ENCODE measurements around the gene ADCY7. TPM values are rescaled to one million over a fixed set of nuclear protein-coding genes. Genes with fewer than 3 reads are reported as not detected.
A peak's percentile ranks its signal among the peaks of the same experiment; 100 is the strongest.

Gene ADCY7
- total and polyA plus RNA-seq, 9 of the 15 experiments (the other 6 are each of a cell fraction or from before 2014, with no cell fraction given), result 2.3 to 108 (median 28.6) TPM

GRCh38 chr16:50263940-50264929, 2.1 kb upstream of the ADCY7 start (continued):
- TF ChIP-seq VEZF1 (CRISPR knock-in tag; IDR thresholded peaks at IDR 0.05), result no peak
- TF ChIP-seq KLF10 (CRISPR knock-in tag; IDR thresholded peaks at IDR 0.05), result 0 out of 2 replicates have a peak, but pooled peaks have one; percentile 7
- TF ChIP-seq NR2C2 (CRISPR knock-in tag; IDR thresholded peaks at IDR 0.05), result no peak
- no peak; the same call in 1 of the 2 replicates for TF ChIP-seq NR2C2 (tag; IDR thresholded peaks at IDR 0.05)
- TF ChIP-seq BDP1 (IDR thresholded peaks at IDR 0.05; ENCODE audit: insufficient read depth, insufficient read length), result no peak
- no peak for TF ChIP-seq CBX1 (IDR thresholded peaks at IDR 0.05; ENCODE audit: low read depth)
- TF ChIP-seq ETS1 (conservative IDR thresholded peaks at IDR 0.05; ENCODE audit: control insufficient read depth, low read depth, low read length), result no peak
- TF ChIP-seq PTBP1 (IDR thresholded peaks at IDR 0.05; ENCODE audit: low read depth, low read length), result no peak
- TF ChIP-seq POLR3G (IDR thresholded peaks at IDR 0.05; ENCODE audit: extremely low read depth, insufficient read length, insufficient replicate concordance), result no peak
- TF ChIP-seq SMAD4 (CRISPR knock-in tag; conservative IDR thresholded peaks at IDR 0.05), result peak; percentile 37; the same call in 1 of the 2 replicates
- peak; percentile 85 for TF ChIP-seq MAFK (IDR thresholded peaks at IDR 0.05; ENCODE audit: low read length)
- no peak for TF ChIP-seq CLOCK (CRISPR knock-in tag; IDR thresholded peaks at IDR 0.05; ENCODE audit: borderline replicate concordance)
- TF ChIP-seq JUND (IDR thresholded peaks at IDR 0.05; ENCODE audit: borderline replicate concordance, low read depth, low read length), result no peak
- TF ChIP-seq JUND (tag; IDR thresholded peaks at IDR 0.05; ENCODE audit: borderline replicate concordance, low read depth, low read length), result peak; percentile 56; the same call in 2 of the 3 replicates
- TF ChIP-seq, protein P1, sequence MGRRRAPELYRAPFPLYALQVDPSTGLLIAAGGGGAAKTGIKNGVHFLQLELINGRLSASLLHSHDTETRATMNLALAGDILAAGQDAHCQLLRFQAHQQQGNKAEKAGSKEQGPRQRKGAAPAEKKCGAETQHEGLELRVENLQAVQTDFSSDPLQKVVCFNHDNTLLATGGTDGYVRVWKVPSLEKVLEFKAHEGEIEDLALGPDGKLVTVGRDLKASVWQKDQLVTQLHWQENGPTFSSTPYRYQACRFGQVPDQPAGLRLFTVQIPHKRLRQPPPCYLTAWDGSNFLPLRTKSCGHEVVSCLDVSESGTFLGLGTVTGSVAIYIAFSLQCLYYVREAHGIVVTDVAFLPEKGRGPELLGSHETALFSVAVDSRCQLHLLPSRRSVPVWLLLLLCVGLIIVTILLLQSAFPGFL (CRISPR knock-in tag; IDR thresholded peaks at IDR 0.05), result no peak
- no peak for TF ChIP-seq SPI1 (IDR thresholded peaks at IDR 0.05; ENCODE audit: borderline replicate concordance, low read depth, low read length)
- TF ChIP-seq ZNF785 (CRISPR knock-in tag; IDR thresholded peaks at IDR 0.05), result no peak
- peak; percentile 83 for TF ChIP-seq ZFP36 (IDR thresholded peaks at IDR 0.05; ENCODE audit: low read depth, low read length, partially characterized antibody)
- TF ChIP-seq SREBF1 (IDR thresholded peaks at IDR 0.05; ENCODE audit: borderline replicate concordance, low read depth, low read length), result no peak
- TF ChIP-seq SIN3B (IDR thresholded peaks at IDR 0.05; ENCODE audit: low read depth), result no peak
- TF ChIP-seq HNRNPK (IDR thresholded peaks at IDR 0.05; ENCODE audit: low read depth, low read length, poor library complexity, severe bottlenecking), result no peak
